ELF-1 (cell line): ENCODE measurements around the gene CPA3.

ENCODE experiments used
- DNase-seq: peaks from one replicate; pipeline ENCODE4 v3.0.0-alpha.2; 2016; ENCODE audit warnings: low read depth, low spot score

The CPA3 gene

GRCh38 chr3:148914936-148915690 is 50.0 kb downstream of the CPA3 start:
- no peak for DNase-seq

- DNase-seq: no peak
Measured at GRCh38 chr3:148916132-148916531, 51.0 kb downstream of the CPA3 start.

- DNase-seq: no peak
Measured at GRCh38 chr3:148922467-148922866, 57.4 kb downstream of the CPA3 start.

GRCh38 chr3:148923592-148923991 is 58.5 kb downstream of the CPA3 start:
- no peak for DNase-seq

- no peak for DNase-seq
Measured at GRCh38 chr3:148924562-148924961, 59.5 kb downstream of the CPA3 start.

GRCh38 chr3:148925845-148926244 is 60.7 kb downstream of the CPA3 start:
- no peak for DNase-seq

GRCh38 chr3:148930752-148931151 is 65.7 kb downstream of the CPA3 start:
- no peak for DNase-seq

GRCh38 chr3:148931574-148931973 is 66.5 kb downstream of the CPA3 start:
- DNase-seq: no peak

GRCh38 chr3:148932972-148933371 is 67.9 kb downstream of the CPA3 start:
- DNase-seq: no peak

GRCh38 chr3:148937467-148938255 is 72.6 kb downstream of the CPA3 start:
- no peak for DNase-seq

- DNase-seq: no peak
Measured at GRCh38 chr3:148938306-148938705, 73.2 kb downstream of the CPA3 start.

GRCh38 chr3:148938936-148939335 is 73.8 kb downstream of the CPA3 start:
- DNase-seq: no peak

GRCh38 chr3:148940983-148941382 is 75.9 kb downstream of the CPA3 start:
- no peak for DNase-seq

- DNase-seq: no peak
Measured at GRCh38 chr3:148943506-148944205, 78.6 kb downstream of the CPA3 start.

GRCh38 chr3:148945116-148945515 is 80.0 kb downstream of the CPA3 start:
- DNase-seq: no peak
